Measurements from ENCODE around the gene SPTBN4. TPM values are rescaled to one million over a fixed set of nuclear protein-coding genes. Genes with fewer than 3 reads are reported as not detected.

Gene SPTBN4
- total RNA-seq, 1 experiment from 2014 or later = 0.61 TPM

DNA sequence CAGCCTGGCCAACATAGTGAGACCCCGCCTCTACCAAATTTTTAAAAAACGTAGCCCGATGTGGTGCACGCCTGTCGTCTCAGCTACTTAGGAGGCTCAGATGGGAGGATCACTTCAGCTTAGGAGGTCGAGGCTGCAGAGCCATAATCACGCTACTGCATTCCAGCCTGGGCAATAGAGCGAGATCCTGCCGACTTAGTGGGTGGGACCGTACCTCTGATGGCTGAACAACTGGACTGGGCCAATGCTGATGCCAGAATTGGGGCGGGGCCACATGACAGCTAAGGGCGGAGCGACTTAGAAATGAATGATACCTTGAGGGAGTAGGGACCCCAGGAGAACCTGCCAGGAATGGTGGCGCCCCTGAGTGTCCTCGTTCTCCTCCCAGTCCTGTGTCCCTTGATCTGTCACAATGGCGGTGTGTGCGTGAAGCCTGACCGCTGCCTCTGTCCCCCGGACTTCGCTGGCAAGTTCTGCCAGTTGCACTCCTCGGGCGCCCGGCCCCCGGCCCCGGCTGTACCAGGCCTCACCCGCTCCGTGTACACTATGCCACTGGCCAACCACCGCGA is 137.9 kb downstream of the SPTBN4 start:
- no peak for DNase-seq (ENCODE audit: low read depth in 1 of 2, low spot score in 2 of 2)
- peaks cover 54% of the 10 kb centered on the region for H3K4me1 ChIP-seq (replicated peaks)
- H3K9me3 ChIP-seq (replicated peaks) = no peaks in the 10 kb centered on the region
- no peaks in the 10 kb centered on the region for H3K36me3 ChIP-seq
- H3K27ac ChIP-seq = no peak overlapping the region
- H3K4me3 ChIP-seq = peak overlapping the region; percentile 38; the same call in 1 of the 2 replicates
- peaks cover 19% of the 10 kb centered on the region for H3K27me3 ChIP-seq (replicated peaks)

GRCh38 chr19:40605216-40605971 is 138.6 kb downstream of the SPTBN4 start:
- DNase-seq (ENCODE audit: low read depth in 1 of 2, low spot score in 2 of 2) = peak in 1 of 2 experiments; percentile 58
- H3K36me3 ChIP-seq = no peaks in the 10 kb centered on the region
- peak overlapping the region; percentile 38 for H3K4me3 ChIP-seq
- H3K9me3 ChIP-seq (replicated peaks) = no peaks in the 10 kb centered on the region
- H3K27me3 ChIP-seq (replicated peaks) = peaks cover 12% of the 10 kb centered on the region
- H3K27ac ChIP-seq = no peak overlapping the region
- H3K4me1 ChIP-seq (replicated peaks) = peaks cover 59% of the 10 kb centered on the region

DNA sequence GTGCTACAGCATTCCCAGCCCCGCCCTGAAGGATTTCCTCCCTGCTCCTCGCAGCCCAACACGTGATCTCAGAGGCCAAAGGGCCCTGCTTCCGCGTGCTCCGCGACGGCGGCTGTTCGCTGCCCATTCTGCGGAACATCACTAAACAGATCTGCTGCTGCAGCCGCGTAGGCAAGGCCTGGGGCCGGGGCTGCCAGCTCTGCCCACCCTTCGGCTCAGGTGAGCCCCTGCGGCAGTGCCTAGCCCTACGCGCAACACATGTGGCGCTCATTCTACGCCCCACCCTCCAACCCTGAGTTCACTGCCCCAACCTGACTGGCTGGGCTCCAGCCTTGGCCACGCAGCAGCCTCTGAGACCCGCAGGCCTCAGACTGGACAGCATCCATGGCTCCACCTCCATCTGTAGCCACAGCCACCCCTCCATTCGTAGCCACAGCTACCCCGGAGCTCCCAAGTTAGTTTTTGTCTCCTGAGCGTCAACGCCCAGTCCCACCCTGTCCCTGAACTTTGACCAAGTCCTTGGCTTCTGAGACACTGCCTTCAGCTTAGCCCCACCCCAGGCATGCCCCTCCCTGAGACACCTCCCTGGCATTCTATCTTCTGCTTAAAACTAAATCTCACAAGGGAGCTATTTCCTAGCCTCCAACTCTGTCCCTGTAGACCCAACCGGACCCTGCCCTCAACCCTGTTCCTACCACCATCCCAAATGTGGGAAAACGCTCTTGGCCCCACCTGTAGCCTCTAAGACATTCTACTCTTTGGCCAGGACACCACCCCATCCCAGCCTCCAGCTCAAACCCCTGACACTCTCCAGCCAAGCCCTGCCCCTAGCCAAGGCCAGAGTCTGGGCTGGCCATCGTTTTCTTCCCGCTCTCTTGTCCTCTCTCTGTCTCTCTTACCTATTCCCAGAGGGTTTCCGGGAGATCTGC is 140.8 kb downstream of the SPTBN4 start:
- no peaks in the 10 kb centered on the region for H3K9me3 ChIP-seq (replicated peaks)
- no peaks in the 10 kb centered on the region for H3K27me3 ChIP-seq (replicated peaks)
- peaks cover 46% of the 10 kb centered on the region for H3K4me1 ChIP-seq (replicated peaks)
- H3K36me3 ChIP-seq = no peaks in the 10 kb centered on the region
- no peak overlapping the region for H3K27ac ChIP-seq
- DNase-seq (ENCODE audit: low read depth in 1 of 2, low spot score in 2 of 2) = no peak
- H3K4me3 ChIP-seq = no peak overlapping the region

- H3K9me3 ChIP-seq (replicated peaks) = no peaks in the 10 kb centered on the region
- H3K4me1 ChIP-seq (replicated peaks) = peaks cover 40% of the 10 kb centered on the region
- DNase-seq (ENCODE audit: low read depth in 1 of 2, low spot score in 2 of 2) = no peak
- H3K27me3 ChIP-seq (replicated peaks) = no peaks in the 10 kb centered on the region
- no peak overlapping the region for H3K27ac ChIP-seq
- no peaks in the 10 kb centered on the region for H3K36me3 ChIP-seq
- no peak overlapping the region for H3K4me3 ChIP-seq
Measured at GRCh38 chr19:40608240-40608621, 141.4 kb downstream of the SPTBN4 start.

DNA sequence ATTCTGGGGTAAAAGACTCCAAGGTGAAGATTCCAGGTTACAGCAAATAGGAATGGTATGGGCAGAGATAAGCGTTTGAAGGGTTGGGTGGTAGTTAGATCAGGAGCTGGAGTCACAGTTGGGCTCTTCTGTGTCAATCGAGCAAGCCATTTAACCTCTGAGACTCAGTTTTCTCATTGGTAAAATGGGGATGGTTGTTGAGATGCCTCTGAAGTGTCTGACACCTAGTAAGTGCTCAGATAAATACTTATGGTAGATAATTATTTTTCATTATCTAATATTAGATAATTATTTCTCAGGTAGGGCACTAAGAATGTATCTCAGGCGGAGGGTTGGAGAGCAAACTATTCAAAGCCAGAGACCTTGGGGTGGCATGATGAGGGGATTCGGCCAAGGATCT is 142.2 kb downstream of the SPTBN4 start:
- Histone ChIP-seq H3K4me3 (no peak overlapping the region), H3K9me3 (replicated peaks) (no peaks in the 10 kb centered on the region), H3K27me3 (replicated peaks) (no peaks in the 10 kb centered on the region), H3K27ac (no peak overlapping the region), H3K36me3 (no peaks in the 10 kb centered on the region), H3K4me1 (replicated peaks) (peaks cover 36% of the 10 kb centered on the region)
- DNase-seq (ENCODE audit: low read depth in 1 of 2, low spot score in 2 of 2) = no peak

GRCh38 chr19:40609561-40610395 is 143.0 kb downstream of the SPTBN4 start:
- no peaks in the 10 kb centered on the region for H3K36me3 ChIP-seq
- H3K27ac ChIP-seq = no peak overlapping the region
- H3K4me1 ChIP-seq (replicated peaks) = peaks cover 33% of the 10 kb centered on the region
- DNase-seq (ENCODE audit: low read depth in 1 of 2, low spot score in 2 of 2) = peak; percentile 48 to 95
- peak overlapping the region; percentile 36 for H3K4me3 ChIP-seq
- no peaks in the 10 kb centered on the region for H3K9me3 ChIP-seq (replicated peaks)
- H3K27me3 ChIP-seq (replicated peaks) = no peaks in the 10 kb centered on the region

DNA sequence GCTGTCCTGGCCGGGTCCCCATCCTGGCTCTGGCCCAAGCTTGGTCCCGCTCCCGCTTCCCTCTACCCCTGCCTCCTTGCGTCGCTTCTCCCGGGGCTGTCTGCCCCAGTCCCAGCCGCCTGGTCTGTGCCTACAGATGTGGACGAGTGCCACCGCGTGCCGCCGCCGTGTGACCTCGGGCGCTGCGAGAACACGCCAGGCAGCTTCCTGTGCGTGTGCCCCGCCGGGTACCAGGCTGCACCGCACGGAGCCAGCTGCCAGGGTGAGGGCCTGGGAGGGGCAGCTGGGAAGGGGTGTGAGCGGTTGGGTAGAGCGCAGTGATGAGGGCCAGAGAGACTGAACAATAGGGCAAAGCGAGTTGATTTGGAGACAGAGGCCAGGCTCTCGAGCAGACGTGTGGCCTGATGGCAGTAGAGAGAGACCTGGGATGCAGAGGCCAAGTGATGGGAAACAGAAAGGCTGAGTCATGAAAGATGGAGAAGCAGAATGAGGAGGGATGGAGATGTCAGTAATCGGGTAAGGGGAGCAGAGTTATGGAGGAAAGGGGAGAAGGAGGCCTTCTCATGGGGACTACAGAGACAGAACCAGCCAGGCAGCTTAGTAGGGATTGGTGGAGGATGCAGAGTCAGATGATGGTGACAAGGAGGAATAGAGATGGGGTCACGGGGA is 143.7 kb downstream of the SPTBN4 start:
- no peak for DNase-seq (ENCODE audit: low read depth in 1 of 2, low spot score in 2 of 2)
- H3K9me3 ChIP-seq (replicated peaks) = no peaks in the 10 kb centered on the region
- peak overlapping the region; percentile 36 for H3K4me3 ChIP-seq
- no peaks in the 10 kb centered on the region for H3K27me3 ChIP-seq (replicated peaks)
- H3K27ac ChIP-seq = no peak overlapping the region
- H3K36me3 ChIP-seq = no peaks in the 10 kb centered on the region
- H3K4me1 ChIP-seq (replicated peaks) = peaks cover 29% of the 10 kb centered on the region

DNA sequence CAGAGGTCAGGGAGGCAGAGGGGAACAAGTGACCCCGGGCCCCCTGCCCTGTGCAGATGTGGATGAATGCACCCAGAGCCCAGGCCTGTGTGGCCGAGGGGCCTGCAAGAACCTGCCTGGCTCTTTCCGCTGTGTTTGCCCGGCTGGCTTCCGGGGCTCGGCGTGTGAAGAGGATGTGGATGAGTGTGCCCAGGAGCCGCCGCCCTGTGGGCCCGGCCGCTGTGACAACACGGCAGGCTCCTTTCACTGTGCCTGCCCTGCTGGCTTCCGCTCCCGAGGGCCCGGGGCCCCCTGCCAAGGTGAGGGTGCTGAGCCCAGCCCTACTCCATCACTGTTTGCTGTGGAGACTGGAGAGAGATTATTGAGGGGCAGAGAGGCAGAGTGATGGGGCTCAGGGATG is 144.3 kb downstream of the SPTBN4 start:
- no peaks in the 10 kb centered on the region for H3K36me3 ChIP-seq
- peaks cover 27% of the 10 kb centered on the region for H3K4me1 ChIP-seq (replicated peaks)
- H3K9me3 ChIP-seq (replicated peaks) = no peaks in the 10 kb centered on the region
- H3K27me3 ChIP-seq (replicated peaks) = no peaks in the 10 kb centered on the region
- H3K27ac ChIP-seq = no peak overlapping the region
- no peak overlapping the region for H3K4me3 ChIP-seq
- no peak for DNase-seq (ENCODE audit: low read depth in 1 of 2, low spot score in 2 of 2)

DNA sequence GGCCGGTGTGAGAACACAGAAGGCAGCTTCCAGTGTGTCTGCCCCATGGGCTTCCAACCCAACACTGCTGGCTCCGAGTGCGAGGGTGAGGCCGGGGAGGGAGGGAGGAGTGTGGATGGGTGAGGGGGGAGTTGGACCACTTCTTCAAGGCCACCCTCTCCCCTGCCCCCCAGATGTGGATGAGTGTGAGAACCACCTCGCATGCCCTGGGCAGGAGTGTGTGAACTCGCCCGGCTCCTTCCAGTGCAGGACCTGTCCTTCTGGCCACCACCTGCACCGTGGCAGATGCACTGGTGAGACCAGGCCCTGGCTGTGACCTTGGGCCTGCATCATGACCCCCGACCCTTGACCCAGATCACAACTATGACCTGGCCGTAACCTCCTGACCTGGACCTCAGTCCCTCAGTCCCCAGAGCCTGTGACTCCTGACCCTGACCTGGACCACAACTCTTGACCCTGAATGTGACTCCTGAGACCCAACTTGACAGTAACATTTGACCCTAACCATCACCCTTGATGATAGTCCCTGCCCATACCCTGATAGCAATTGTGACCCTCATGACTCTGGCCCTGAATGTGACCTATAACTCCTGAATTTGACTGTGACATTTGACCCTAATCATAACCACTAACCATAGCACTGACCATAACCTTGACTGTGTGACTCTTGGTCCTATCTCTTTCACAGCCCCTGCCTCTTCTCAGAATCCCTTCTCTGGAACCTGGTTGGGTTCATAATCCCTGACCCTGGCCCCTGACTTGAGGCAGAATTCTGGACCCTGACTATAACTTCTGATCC is 145.3 kb downstream of the SPTBN4 start:
- Histone ChIP-seq H3K36me3 (no peaks in the 10 kb centered on the region), H3K27me3 (replicated peaks) (no peaks in the 10 kb centered on the region), H3K9me3 (replicated peaks) (no peaks in the 10 kb centered on the region), H3K27ac (no peak overlapping the region), H3K4me3 (no peak overlapping the region), H3K4me1 (replicated peaks) (peaks cover 27% of the 10 kb centered on the region)
- DNase-seq (ENCODE audit: low read depth in 1 of 2, low spot score in 2 of 2) = no peak

DNA sequence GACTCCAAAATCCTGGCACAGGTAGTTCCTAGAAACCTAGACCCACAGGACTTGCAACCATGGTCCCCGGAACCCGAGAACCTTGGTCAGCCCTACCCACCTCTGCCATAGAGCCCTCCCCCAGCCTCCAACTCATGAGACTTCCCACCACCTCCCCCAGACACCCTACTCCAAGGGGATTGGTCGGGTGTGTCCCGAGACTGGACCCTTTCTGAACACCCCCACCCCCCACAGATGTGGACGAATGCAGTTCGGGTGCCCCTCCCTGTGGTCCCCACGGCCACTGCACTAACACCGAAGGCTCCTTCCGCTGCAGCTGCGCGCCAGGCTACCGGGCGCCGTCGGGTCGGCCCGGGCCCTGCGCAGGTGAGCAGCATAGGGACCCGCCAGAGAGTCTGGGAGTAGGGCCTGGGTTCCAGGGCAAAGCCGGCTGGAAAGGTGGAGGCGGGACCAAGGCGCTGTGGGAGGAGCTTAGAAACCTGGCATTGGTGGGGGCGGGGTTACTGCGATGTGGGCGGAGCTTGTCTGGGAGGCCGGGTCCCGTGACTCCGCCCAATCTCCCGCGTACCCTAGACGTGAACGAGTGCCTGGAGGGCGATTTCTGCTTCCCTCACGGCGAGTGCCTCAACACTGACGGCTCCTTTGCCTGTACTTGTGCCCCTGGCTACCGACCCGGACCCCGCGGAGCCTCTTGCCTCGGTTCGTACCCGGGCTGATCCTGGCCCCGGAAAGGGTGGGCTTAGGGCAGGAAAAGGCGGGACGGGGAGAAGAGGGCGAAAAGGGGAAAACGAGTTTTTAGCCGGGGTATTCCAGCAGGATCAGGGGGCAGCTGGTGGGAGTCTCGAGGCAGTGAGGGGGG is 146.3 kb downstream of the SPTBN4 start:
- Histone ChIP-seq H3K27ac (peak overlapping the region; percentile 58), H3K4me1 (replicated peaks) (peaks cover 27% of the 10 kb centered on the region), H3K27me3 (replicated peaks) (no peaks in the 10 kb centered on the region), H3K9me3 (replicated peaks) (no peaks in the 10 kb centered on the region), H3K36me3 (no peaks in the 10 kb centered on the region), H3K4me3 (peak overlapping the region; percentile 48)
- DNase-seq (ENCODE audit: low read depth in 1 of 2, low spot score in 2 of 2) = peak; percentile 73 to 82

GRCh38 chr19:40613690-40614621 is 147.2 kb downstream of the SPTBN4 start:
- Histone ChIP-seq H3K9me3 (replicated peaks) (no peaks in the 10 kb centered on the region), H3K4me3 (peak overlapping the region; percentile 48), H3K27me3 (replicated peaks) (no peaks in the 10 kb centered on the region), H3K4me1 (replicated peaks) (peaks cover 27% of the 10 kb centered on the region), H3K27ac (peak overlapping the region; percentile 58), H3K36me3 (peaks cover 3% of the 10 kb centered on the region; the same call in 1 of the 2 replicates)
- peak; percentile 91 to 92 for DNase-seq (ENCODE audit: low read depth in 1 of 2, low spot score in 2 of 2)

All from SJSA1 (cell line).